HG02884 (cell line): ENCODE measurements around the gene FBXO39.
"Not testable (repeated sequence)": the region's sequence is repeated elsewhere in the genome, so short reads cannot be mapped to it uniquely, and the experiment has no call there.

Experiments used
- ATAC-seq: cut with Tn5 transposase; IDR thresholded peaks from one replicate; pipeline ENCODE4 v1.9.1; 2021; ENCODE audit warnings: mild to moderate bottlenecking, moderate library complexity; ENCODE audit not compliant: unreplicated experiment

Gene FBXO39

GRCh38 chr17:6775871-6776405 is at the start of gene FBXO39:
FBXO39 (plus strand) TSS chr17:6776215; CDS start chr17:6779869, 3,654 bp downstream.
- ATAC-seq = no peak

DNA sequence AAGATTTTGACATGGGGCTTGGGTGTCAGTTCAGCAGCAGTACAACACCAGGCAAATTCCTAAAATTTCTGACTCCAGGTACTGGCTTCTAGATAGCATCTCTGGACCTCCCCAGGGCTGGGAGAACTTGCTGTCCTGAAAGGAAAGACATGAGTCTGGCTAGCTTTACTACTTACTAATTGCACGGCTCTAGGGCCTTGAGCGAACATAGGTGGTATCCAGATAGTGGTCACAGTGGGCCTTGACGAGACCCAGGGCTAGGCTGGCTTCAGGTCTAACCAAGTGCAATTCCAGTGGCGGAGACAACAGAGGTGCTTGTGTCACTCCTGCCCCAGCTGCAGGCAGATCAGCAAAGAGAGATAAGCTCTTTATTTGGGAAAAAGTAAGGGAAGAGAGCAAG is 46.5 kb upstream of the FBXO39 start:
- no peak for ATAC-seq

- not testable (repeated sequence) for ATAC-seq
Measured at GRCh38 chr17:6746665-6747064, 29.4 kb upstream of the FBXO39 start.

GRCh38 chr17:6748617-6749016 is 27.4 kb upstream of the FBXO39 start:
- no peak for ATAC-seq

- no peak for ATAC-seq
Measured at GRCh38 chr17:6749519-6749918, 26.5 kb upstream of the FBXO39 start.

GRCh38 chr17:6752068-6752909 is 23.7 kb upstream of the FBXO39 start:
- ATAC-seq = no peak

DNA sequence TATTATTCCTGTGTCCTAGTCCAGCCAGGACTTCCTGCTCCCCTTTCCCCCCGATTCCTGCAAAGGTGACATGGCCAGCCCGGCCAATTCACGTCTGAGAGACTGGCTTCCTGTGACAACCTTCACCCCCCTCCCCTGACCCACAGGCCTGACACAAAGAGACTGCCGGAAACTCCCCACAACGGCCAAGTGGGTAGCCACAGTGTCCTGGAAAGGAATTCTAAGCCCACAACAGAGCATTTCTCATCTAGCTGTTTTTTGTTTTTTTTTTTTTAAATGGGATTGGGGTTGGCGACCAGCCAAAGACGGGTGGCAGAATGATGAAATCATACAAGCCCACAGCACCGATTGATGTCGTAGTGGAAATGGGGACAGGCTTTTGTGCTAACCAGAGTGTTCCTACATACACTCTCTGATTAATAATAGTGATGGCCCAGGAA is 23.0 kb upstream of the FBXO39 start:
- ATAC-seq = no peak

DNA sequence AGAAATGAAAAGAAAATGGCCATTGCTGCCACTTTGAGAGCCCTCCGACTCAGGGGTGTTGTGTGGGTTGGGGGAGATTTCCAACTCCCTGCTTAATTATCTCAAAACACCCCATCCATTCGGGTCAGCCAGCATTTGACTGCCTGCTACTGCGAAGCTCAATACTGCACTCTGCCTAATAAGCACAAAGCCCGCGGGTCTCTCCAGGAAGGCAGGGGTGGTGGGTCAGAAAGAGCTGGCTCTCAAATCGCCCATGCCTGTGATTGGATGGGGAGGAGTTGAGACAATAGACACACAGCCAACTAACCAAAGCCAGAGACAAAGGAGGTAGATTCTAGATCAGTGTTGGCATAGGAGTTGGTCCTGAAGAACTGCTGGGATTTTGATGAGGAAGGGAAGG is 22.5 kb upstream of the FBXO39 start:
- no peak for ATAC-seq

DNA sequence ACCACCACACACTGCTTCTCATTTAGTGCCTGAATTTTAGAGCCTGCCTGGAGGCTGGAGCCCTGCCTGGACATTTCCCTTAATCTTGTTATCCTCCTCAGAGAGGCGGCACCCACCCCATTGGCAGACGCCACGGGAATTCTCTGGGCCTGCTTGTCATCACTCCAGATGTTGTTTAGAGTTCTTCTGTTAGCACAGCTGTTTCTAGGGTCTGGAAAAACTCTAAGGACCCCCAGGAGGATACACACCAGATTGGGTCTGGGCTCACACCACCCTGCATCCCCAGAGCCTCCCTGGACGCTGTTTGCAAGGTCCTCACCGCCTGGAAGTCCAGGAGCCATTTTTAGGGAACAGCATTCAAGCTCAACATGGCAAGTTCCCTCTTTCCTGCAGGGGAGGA is 20.7 kb upstream of the FBXO39 start:
- no peak for ATAC-seq

- no peak for ATAC-seq
Measured at GRCh38 chr17:6755731-6756184, 20.3 kb upstream of the FBXO39 start, which contains the start of gene XAF1. XAF1 (plus strand) TSS chr17:6756046; CDS start chr17:6756079, 33 bp downstream.

GRCh38 chr17:6756425-6757031 is 19.5 kb upstream of the FBXO39 start:
- no peak for ATAC-seq

GRCh38 chr17:6757747-6758146 is 18.3 kb upstream of the FBXO39 start:
- no peak for ATAC-seq

DNA sequence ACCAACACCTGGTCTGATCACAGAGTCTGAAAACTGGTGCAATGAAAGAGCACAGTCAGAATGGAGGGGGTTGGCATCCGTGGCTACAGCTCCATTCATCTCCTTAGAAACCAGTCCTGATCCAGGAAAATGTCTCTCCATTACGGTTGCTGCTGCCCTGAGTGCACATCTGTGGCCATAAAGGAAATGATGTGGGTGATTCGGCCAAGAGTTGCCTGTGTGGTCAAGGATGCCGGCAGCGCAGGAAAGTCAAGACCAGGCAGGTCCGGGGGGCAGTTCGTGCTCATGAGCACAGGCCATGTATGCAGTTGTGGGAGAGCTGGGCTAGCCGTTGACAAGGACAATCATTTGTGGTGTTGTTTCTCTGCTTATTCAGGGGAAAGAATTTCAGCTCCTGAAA is 14.2 kb upstream of the FBXO39 start:
- ATAC-seq = no peak

GRCh38 chr17:6768447-6768846 is 7.6 kb upstream of the FBXO39 start:
- no peak for ATAC-seq

DNA sequence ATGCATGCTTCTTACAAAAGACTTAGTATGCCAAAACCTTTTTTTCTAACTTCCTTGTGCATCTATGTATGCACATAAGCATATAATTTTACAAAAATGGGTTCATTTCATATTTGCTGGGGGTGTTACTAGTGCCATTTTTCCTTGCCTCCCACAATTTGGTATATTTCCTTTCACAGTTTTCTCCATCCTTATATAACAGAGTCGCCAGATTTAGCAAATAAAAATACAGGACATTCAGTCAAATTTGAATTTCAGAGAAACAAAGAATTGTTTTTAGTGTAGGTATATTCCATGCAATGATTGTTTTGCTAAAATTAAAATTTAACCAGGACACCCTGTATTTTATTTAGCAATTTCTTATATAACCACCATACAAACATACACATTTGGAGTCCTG is 4.0 kb upstream of the FBXO39 start:
- ATAC-seq = no peak

DNA sequence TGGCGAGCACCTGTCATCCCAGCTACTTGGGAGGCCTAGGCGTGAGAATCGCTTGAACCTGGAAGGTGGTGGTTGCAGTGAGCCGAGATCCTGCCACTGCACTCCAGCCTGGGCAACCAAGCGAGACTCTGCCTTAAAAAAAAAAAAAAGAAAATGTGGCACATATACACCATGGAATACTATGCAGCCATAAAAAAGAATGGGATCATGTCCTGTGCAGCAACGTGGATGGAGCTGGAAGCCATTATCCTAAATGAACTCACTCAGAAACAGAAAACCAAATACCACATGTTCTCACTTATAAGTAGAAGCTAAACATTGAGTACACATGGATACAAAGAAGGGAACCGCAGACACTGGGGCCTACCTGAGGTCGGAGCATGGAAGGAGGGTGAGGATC is 1.1 kb upstream of the FBXO39 start:
- not testable (repeated sequence) for ATAC-seq

GRCh38 chr17:6779411-6779810 is 3.4 kb downstream of the FBXO39 start:
- no peak for ATAC-seq

- no peak for ATAC-seq
Measured at GRCh38 chr17:6780001-6780400, 4.0 kb downstream of the FBXO39 start.

DNA sequence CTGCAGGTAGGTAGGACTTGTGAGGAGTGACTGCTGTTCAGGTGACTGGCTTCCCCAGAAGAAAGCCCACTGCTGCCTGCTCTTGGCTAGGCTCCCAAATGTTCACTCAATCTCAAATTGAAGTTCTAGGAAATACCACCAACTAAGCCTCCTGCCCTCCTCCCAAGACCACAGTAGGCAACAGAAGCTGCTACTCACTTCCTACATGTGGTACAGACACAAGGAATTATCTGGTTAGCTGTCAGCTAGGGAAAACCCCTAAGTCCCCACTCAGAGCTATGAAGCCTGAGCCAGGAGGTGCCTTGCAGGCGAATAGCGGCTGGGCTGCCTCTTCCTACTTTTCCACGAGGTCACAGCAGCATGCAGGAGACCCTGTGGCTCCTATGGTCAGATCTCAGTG is 4.9 kb downstream of the FBXO39 start:
- ATAC-seq = no peak

- ATAC-seq = no peak
Measured at GRCh38 chr17:6782244-6782643, 6.2 kb downstream of the FBXO39 start.

- ATAC-seq = no peak
Measured at GRCh38 chr17:6786618-6787017, 10.6 kb downstream of the FBXO39 start.
